Breast epithelium (tissue), 3 donors: Measurements from ENCODE around the gene RIOK2.

Experiments
- CTCF ChIP-seq, 3 donors: fragments of 450-650 bp; IDR thresholded peaks; one replicate each; pipeline ENCODE4 v1.5.1; 2016 to 2017; ENCODE audit warnings: antibody characterized with exemption in 3 of 3, mild to moderate bottlenecking in 3 of 3, moderate library complexity in 3 of 3
- POLR2A ChIP-seq: fragments of 450-650 bp; IDR thresholded peaks from one replicate; pipeline ENCODE4 v1.6.1; 2016; ENCODE audit warnings: antibody characterized with exemption, mild to moderate bottlenecking, moderate library complexity
- POLR2AphosphoS5 ChIP-seq, 3 donors: sonication (generic); formaldehyde crosslinking; IDR thresholded peaks; one replicate each; pipeline ENCODE4 v1.6.1; 2017; ENCODE audit warnings: antibody characterized with exemption in 3 of 3

GRCh38 chr5:97118261-97119006 is 64.6 kb downstream of the RIOK2 start:
- TF ChIP-seq CTCF (IDR thresholded peaks at IDR 0.05) (no peak), POLR2A (no peak), POLR2AphosphoS5 (IDR thresholded peaks at IDR 0.05) (no peak)
